Astrocyte of the hippocampus (primary cell): ENCODE data around the gene ACVR1B.

Experiments
- DNase-seq: peaks from one replicate; pipeline ENCODE4 v3.0.0; 2011; ENCODE audit warnings: low read depth, low spot score

ACVR1B gene

DNA sequence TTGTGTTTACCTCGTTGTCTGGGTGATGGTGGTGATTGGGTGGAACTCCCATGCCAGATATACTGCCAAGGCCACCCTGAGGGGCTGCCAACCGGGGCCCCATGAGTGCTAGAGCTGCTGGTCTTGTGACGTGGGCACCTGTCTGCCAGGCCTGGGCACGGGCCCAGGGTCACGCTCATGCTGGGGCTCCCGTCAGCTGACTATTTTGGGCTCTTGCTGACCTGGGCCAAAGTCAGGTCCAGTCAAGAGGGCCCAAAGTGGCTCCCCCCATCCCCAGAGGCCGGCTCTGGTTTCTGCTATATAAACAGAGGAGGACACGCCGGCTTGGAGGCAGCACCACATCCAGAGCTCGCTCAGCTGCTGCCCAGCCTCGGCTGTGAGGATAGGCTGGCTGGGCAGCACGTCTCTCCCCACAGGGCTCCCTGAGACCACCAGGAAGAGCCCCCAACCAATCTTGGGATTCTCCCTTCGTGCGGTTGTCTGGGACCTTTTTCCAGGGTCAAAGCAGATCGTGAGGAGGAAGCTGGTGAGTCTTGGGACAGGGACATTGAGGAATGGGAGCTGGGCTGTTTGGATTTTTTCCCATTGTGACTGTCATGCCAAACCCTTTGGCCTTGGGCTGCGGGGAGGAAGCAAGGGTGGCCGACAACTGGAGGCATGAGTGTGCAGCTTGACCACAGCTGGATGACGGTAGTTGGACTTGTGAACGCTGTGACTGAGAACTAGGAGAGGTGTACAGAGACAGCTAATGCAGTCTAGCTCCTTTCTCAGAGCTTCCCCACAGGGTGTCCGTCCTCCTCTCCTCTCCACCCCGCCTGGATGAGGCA lies 92.1 kb downstream of the ACVR1B start:
- no peak for DNase-seq

- peak; percentile 91 for DNase-seq
These were observed 92.9 kb downstream of the ACVR1B start for GRCh38 chr12:52044292-52044983.

GRCh38 chr12:52045794-52046199 lies 94.3 kb downstream of the ACVR1B start:
- no peak for DNase-seq
